NCI-H2196 treated with DMSO at 0.1 percent for 48 hours (cell line): ENCODE data around the gene BABAM2.
"Not testable (repeated sequence)": the region's sequence is repeated elsewhere in the genome, so short reads cannot be mapped to it uniquely, and the experiment has no call there.

Source experiments
- DNase-seq: peaks from one replicate; lab custom pipeline; 2025; ENCODE audit not compliant: unreplicated experiment; lab: John Stamatoyannopoulos, UW

Gene BABAM2

DNA sequence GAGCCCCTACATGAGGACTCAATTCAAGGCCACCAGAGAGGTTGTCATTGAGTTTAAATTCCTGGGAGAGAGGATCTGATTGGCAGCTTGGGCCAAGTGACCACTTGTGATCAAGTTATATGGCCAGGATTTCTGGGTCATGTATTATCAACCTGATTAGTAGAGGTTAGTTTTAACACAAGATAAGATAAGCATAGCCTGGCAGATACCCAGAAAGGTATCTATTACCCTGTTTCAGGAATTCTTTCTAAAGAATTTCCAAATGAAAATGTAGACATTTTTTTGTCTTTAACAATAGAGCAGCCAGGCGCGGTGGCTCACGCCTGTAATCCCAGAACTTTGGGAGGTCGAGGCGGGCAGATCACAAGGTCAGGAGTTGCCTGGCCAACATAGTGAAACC, 50.5 kb downstream of the BABAM2 start:
- DNase-seq, result no peak

DNA sequence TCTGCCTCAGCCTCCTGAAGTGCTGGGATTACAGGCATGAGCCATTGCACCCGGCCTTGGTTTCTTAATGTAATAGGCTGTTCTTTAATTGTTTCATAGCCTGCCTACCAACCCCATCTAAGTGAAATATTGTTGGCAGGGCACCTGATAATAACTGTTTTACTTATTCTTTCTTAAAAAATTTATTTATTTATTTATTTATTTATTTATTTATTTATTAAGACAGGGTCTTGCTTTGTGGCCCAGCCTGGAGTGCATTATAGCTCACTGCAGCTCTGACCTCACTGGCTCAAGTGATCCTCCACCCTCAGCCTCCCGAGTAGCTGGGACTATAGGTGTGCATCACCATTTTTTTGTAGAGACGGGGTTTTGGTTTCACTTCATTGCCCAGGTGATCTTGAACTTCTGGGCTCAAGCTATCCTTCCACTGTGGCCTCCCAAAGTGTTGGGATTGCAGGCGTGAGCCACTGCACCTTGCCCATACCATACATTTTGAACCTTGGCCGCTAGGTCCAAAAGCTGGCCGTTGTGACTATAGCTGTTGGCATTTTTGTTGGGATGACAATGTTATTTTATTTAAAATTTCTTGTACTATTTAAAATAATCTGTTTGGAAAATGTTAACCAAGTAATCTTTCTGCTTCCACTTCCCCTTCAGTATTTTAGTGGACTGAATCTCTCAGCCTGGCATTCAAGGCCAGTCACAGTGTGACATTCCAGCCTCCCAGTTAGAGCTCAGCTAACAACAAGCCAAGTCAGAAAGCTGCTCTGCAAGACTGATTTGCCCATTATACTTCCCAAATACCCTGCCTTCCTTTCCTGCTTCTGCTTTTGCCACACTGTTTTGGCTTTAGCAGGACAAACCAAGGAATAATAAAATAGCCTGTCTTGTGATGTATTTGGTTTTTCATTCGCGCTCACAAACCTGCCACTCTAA, 52.4 kb downstream of the BABAM2 start:
- DNase-seq, result no peak

DNA sequence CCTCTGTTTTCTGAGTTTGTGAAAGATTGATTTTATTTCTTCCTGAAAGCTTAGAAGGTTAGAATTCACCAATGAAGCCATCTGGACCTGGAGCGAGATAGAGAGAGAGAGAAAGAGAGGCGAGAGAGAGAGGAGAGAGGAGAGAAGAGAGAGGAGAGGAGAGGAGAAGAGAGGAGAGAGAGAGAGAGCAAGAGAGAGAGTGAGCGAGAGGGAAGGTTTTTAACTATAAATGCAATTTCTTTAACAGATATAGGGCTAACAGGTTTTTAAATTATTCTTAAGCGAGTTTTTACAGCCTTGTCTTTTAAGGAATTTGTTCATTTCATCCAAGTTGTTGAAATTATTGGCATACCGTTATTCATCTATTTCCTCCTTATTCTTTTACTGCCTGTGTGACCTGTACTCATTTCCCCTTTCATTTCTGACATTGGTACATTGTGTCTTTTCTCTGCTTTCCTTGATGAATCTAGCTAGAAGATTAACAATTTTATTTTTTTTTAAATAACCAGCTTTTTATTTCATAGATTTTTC, 56.1 kb downstream of the BABAM2 start:
- DNase-seq, result no peak

DNA sequence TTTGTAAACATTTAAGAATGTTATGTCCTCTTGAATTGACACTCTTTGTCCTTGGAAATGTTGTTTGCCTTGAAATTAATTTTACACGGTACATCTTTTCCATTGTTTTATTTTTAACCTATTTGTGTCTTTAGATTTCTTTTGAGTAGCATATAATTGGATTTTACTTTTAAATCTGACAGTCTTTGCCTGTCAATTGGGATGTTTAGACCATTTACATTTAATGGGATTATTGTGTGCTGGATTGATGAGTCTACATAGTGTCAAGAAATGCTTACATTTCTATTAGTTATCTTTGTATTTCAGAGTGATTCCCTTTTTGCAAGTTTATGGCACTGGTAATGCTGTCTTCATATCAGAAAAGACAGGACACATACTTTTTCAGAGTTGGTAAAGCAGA, 61.5 kb downstream of the BABAM2 start:
- DNase-seq, result no peak

DNA sequence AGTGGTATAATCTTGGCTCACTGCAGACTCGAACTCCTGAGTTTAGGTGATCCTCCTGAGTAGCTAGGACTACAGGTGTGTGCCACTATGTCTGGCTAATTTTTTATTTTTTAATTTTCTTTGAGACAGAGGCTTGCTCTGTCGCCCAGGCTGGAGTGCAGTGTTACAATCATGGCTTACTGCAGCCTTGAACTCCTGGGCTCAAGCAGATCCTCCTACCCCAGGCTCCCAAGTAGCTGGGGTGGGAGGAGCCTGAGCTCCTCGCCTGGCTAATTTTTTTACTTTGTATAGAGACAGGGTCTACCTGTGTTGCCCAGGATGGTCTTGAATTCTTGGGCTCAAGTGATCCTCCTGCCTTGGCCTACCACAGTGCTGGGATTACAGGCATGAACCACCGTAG, 62.5 kb downstream of the BABAM2 start:
- no peak for DNase-seq

DNA sequence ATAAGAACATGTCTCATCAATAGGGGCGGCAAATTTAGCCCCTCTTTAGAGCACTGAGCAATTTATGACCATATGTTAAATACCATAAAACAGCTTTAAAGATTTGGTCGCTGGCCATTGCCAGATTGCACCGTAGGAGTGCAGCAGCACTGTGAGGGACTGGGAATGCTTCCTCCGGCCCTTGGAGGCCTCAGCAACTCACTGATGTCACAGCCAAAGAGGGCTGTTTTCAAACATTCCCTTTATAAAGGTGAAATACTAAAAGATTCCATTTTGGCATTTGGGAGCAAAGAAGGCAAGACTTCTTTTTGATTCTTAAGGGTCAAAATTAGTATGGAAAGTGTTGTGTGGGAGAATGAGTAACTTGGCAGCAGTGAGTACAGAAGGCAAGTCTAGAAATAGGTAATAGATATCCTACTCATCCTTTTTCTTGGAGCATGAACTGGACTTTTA, 63.7 kb downstream of the BABAM2 start:
- no peak for DNase-seq

DNA sequence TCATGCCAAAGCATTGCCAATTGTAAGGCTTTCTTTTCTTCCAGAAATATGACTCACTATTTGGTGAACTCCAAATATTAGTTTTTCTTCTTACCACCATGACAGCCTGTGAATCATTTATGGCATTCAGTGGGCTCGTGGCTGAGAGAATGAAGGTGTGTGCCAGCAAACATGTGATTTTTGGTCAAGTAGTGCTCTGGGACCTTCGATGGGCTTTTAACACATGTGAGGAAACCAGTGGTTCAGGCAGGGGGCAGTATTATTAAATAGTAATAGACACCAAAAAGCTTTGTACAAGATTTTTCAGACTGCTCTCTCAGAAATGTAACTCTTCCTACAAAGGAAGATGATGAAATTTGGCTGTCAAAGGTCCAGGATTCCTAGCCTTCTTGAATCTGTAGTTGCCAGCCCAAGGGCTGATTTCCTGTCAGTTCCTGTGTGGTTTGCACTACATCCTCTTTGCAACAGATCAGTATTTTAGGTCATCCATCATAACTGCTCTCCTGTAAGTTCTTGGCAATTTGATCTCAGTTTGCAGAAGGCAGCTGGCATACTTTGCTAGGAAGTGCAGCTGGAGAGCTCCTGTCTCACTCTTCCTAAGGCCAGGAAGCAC, 64.3 kb downstream of the BABAM2 start:
- peak; percentile 41 for DNase-seq

DNA sequence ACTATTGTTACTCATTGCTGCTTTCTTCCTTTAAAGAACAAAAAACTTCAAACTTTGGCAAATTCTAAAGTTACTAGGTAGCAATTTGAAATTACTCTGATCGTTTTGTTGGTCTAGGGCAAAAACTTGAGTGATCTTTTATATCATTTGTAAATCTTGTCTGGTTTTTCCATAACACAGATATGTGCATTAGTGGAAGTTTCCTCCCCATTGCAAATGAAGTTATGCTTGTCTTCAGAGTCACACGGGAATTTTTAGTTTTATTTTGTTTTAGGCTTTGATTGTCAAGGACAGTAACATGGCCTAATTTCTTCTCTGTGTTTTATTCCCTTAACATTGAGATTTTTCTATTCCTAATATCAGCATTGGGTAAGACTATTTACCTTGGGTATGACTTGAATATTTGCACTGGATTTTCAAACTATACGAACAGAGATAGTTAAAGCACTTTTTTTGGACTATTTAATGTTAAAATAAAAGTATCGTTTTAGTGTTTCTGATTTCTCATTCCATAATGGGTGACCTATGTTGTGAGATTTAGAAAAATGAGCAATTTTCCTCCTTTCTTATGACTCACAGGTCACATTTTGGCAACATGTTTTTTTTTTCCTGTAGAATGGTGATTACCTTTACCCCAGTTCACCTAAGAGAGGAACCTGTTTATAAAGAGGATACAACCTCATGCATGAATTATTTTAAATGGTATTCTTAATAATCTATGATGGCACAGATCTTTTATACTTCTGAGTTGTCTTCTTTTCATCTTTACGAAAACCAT, 65.0 kb downstream of the BABAM2 start:
- DNase-seq, result no peak

DNA sequence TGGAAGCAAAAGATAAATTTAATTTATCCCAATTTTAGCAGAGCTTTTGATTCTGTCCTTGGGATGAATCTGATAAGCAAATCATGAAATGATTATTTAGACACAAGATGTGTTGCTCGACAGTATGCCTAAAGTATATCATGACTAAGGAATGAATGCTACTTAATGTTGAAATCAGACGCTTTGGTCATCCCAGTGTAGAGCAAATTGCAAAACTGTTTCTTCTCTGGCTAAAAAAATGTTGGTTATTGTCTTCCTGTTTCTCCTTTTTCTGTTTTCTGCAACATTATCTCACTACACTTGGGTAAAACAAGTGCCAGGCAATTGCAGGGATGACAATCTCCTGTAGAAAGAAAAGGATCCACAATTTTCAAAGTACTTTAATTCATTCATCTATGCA, 66.4 kb downstream of the BABAM2 start:
- DNase-seq, result no peak

DNA sequence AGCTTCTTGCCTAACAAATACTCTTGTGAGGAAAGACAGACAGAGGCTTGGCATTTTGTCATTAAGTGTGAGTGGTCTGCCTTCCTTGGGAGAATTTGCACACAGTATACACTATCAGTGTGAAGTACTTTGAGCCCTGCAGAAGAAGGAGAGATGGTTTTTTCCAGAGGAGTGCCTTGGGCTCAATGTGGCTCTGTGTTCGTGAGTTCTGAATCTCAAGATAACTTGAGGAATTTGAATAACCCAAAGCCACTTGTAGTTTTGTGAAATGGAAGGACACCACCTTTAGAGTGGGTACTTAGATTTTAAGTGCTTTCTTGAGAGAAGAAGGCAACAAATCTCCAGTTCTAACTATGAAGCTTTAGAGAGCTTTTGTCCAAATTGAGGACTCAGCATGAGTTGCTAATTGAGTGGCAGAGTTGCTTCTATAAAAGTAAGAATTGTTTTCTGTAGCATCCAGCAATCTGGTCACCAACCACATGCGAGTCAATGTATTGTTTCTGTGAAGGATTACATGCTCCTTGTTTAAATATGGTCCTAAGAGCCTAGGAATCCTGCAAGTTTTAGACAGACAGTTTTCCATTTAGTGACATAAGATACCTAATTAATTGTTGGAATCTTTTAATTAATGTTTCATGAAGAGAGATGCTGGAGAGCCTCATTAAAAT, 68.3 kb downstream of the BABAM2 start:
- no peak for DNase-seq

DNA sequence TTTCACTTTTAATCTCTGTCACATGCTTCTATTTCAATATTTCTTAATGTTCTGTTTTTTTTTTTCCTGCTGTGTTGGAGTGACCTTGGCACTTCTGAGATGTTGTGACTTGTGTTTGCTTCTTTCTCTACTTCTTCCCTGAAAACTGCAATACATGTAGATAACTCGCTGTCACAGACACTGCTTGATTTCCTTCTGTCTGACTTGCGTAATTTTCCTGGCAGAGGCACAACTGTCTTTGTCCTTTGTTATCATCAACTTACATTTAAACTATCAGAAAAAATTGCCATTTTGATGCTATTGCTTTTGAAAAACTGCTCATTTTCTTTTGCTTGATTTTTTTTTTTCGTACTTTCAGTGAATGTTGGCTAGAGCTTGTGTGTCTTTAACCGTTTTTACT, 69.0 kb downstream of the BABAM2 start:
- no peak for DNase-seq

DNA sequence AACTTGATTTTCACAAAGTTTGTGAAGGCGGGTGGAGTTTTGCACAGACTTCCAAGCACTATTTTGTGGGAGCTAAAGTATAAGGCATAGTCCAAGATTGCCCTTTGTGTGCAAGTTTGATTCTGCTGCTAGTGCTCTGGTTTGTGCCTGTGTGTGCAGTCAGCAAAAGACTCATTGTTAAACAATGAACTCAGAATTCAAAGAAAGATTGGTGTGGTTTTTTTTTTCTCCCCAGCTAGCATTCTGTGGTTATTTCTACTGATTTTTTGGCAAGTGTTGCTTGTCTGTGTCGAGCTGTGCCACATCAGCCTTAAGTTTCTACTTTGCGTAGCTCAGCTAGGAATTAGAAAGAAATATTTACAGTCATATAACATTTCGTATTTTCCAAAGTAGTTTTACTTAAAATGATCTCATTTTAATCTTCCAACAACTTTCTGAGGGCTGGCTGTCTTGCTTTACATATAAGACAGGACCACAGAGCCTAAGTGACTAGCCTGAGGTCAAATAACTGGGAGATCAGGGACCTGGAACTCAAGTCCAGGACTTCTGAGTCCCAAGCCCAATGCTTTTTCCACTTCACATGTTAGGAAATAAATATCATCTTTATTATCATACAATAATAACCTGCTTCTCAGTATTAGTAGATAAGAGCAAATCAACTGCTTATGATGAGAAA, 69.8 kb downstream of the BABAM2 start:
- DNase-seq, result no peak

DNA sequence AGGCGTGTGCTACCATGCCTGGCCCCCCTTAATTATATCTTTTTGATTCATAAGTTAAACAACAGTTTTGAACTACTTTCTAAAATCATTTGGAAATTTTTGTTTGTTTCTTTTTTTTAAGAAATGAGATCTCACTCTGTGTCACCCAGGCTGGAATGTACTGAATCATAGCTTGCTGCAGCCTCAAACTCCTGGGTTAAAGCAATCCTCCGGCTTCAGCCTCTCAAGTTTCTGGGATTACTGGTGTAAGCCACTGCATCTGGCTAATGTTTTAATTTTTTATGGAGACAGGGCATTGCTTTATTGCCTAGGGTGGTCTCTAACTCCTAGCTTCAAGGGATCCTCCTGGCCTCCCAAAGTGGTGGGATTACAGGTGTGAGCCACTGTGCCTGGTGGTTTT, 71.5 kb downstream of the BABAM2 start:
- no peak for DNase-seq

DNA sequence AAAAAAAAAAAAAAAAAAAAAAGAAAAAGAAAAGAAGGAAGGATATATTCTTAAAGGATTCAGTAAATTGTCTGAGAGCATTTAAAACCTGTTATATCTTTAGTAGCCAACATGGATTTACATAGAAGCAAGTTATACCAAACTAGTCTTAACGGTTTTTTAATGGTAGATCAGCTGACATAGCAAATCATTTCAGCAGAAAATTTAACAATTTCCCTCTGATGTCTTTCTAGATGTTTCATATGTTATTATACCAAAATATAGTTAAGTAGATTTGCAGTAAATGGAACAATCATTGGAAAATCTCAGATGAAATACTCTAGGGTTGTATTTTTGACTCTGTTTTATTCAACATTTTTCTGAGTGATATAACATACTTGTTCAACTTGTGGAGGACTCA, 72.9 kb downstream of the BABAM2 start:
- DNase-seq, result no peak

DNA sequence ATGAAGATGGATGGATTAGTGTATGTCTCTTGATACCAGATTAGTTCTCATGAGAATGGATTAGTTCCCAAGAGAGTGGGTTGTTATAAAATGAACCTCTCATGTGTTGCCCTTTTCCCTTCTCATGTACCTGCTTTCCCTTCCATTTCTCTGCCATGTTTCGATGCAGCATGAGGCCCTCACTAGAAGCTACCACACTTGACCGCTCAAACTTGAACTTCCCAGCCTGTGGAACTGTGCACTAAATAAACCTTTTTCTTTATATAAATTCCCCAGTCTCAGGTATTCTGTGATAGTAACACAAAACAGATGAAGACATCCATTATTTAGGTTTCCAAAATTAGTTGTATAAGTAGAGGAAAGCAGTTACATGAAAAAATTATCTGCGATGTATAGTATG, 73.5 kb downstream of the BABAM2 start:
- no peak for DNase-seq

DNA sequence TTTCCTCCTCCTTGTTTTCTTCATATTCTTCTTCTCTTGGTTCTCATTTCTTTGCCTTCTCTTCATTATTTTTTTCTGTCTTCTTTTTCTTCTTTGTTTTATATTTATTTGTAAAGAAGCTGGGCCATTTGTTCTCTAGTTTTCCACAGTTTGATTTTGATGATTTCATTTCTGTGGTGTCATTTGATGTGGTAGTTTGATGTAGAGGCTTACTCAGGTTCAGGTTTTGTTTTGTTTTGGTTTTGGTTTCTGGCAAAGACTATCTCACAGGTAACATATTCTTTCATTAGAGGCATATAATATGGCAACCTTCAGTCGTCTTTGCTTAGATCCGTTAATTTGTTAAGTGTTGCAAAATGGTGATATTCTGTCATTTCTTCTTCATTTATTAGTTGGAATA, 75.3 kb downstream of the BABAM2 start:
- no peak for DNase-seq

DNA sequence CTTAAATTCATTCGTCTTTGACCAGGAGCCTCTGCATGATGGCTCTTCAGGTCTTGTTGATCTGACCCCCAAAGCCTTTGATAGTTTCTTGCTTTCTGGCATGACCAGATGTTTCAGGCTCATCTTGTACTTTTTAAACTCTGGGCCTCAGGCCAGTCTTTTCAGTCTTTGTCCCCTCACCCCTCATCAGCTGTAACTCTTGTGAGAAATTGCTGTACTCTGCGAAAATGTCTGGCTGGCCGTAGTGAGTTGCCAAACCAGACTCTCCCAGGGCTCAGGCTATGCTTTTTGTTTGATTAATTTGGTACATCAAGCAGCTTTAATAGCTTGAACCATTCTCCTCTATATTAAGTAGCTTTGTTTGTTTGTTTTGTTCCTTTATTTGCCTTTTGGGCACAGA, 75.9 kb downstream of the BABAM2 start:
- DNase-seq, result no peak

DNA sequence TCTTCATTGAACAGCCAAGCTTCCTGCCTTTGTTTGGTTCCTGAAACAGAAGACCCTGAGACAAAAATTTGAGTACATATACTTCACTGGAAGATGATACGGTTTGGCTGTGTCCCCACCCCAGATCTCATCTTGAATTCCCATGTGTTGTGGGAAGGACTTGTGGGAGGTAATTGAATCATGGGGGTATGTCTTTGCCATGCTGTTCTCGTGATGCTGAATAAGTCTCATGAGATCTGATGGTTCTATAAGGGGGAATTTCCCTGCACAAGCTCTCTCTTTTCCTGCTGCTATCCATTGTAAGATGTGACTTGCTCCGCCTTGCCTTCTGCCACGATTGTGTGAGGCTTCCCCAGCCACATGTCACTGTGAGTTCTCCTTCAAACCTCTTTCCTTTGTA, 76.5 kb downstream of the BABAM2 start:
- no peak for DNase-seq

DNA sequence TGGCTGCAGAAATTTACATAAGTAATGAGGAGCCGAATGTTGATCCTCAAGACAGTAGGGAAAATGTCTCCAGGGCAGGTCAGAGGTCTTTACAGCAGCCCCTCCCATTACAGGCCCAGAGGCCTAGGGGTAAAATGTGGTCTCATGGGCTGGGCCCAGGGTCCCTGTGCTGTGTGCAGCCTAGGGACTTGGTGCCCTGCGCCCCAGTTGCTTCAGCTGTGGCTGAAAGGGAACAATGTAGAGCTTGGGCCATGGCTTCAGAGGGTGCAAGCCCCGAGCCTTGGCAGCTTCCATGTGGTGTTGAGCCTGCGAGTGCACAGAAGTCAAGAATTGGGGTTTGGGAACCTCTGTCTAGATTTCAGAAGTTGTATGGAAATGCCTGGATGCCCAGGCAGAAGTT, 77.5 kb downstream of the BABAM2 start:
- DNase-seq, result not testable (repeated sequence)

DNA sequence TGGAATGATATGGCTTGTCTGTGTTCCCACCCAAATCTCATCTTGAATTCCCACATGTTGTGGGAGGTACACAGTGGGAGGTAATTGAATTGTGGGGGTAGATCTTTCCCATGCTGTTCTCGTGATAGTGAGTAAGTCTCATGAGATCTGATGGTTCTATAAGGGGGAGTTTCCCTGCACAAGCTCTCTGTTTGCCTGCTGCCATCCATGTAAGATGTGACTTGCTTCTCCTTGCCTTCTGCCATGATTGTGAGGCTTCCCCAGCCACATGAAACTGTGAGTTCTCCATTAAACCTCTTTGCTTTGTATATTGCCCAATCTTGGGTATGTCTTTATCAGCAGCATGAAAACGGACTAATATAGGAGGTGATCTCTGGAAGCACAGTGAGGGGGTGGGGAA, 78.4 kb downstream of the BABAM2 start:
- not testable (repeated sequence) for DNase-seq
